ENCODE results near the gene GRWD1.

Gene GRWD1

GRCh38 chr19:48445606-48446481, at the start of gene GRWD1:
GRWD1 (plus strand) TSS chr19:48445983; CDS start chr19:48446006, 23 bp downstream.
- peak; percentile 94 for FAIRE-seq

- no peak for FAIRE-seq
Observed at GRCh38 chr19:48396016-48396823, 49.6 kb upstream of the GRWD1 start.

GRCh38 chr19:48396824-48397176, 49.0 kb upstream of the GRWD1 start:
- FAIRE-seq, result no peak

GRCh38 chr19:48397263-48398101, 48.3 kb upstream of the GRWD1 start:
- no peak for FAIRE-seq

- FAIRE-seq, result no peak
Observed at GRCh38 chr19:48398102-48398374, 47.7 kb upstream of the GRWD1 start.

GRCh38 chr19:48398375-48399235, 47.2 kb upstream of the GRWD1 start:
- no peak for FAIRE-seq

- peak; percentile 3 for FAIRE-seq
Observed at GRCh38 chr19:48400018-48400742, 45.6 kb upstream of the GRWD1 start.

- no peak for FAIRE-seq
Observed at GRCh38 chr19:48401287-48401686, 44.5 kb upstream of the GRWD1 start.

- peak; percentile 3 for FAIRE-seq
Observed at GRCh38 chr19:48403606-48404005, 42.2 kb upstream of the GRWD1 start.

- FAIRE-seq, result no peak
Observed at GRCh38 chr19:48405010-48405659, 40.6 kb upstream of the GRWD1 start.

GRCh38 chr19:48405850-48406249, 39.9 kb upstream of the GRWD1 start:
- FAIRE-seq, result no peak

GRCh38 chr19:48413879-48414587, 31.8 kb upstream of the GRWD1 start:
- no peak for FAIRE-seq

GRCh38 chr19:48415395-48415794, 30.4 kb upstream of the GRWD1 start:
- FAIRE-seq, result no peak

GRCh38 chr19:48415806-48416221, 30.0 kb upstream of the GRWD1 start:
- FAIRE-seq, result no peak

- FAIRE-seq, result no peak
Observed at GRCh38 chr19:48417421-48417820, 28.4 kb upstream of the GRWD1 start.

- no peak for FAIRE-seq
Observed at GRCh38 chr19:48418317-48419064, 27.3 kb upstream of the GRWD1 start.

- FAIRE-seq, result no peak
Observed at GRCh38 chr19:48419158-48419920, 26.4 kb upstream of the GRWD1 start.

- FAIRE-seq, result no peak
Observed at GRCh38 chr19:48421548-48421947, 24.2 kb upstream of the GRWD1 start.

- FAIRE-seq, result no peak
Observed at GRCh38 chr19:48424694-48425219, 21.0 kb upstream of the GRWD1 start.
